SK-N-SH (cell line): ENCODE results near the gene BTBD2.

Experiments
- CTCF ChIP-seq: fragments of 200-600 bp; sonication (generic); IDR thresholded peaks from 2 replicates; pipeline ENCODE4 v1.6.1; 2017; ENCODE audit warnings: antibody characterized with exemption, mild to moderate bottlenecking, moderate library complexity
- JUND ChIP-seq: IDR thresholded peaks from 2 replicates; pipeline ENCODE4 v1.4.0; 2012
- RFX5 ChIP-seq: IDR thresholded peaks from 2 replicates; pipeline ENCODE4 v1.6.1; 2012; ENCODE audit warnings: mild to moderate bottlenecking, improper control_type of control experiment, low read length
- TF ChIP-seq, protein P1 (sequence below): IDR thresholded peaks from 2 replicates; pipeline ENCODE4 v1.6.1; 2012; ENCODE audit warnings: mild to moderate bottlenecking, low read depth, low read length, moderate library complexity

- no peak for TF ChIP-seq RFX5
- TF ChIP-seq JUND = no peak
- no peak for TF ChIP-seq CTCF
- TF ChIP-seq, protein P1, sequence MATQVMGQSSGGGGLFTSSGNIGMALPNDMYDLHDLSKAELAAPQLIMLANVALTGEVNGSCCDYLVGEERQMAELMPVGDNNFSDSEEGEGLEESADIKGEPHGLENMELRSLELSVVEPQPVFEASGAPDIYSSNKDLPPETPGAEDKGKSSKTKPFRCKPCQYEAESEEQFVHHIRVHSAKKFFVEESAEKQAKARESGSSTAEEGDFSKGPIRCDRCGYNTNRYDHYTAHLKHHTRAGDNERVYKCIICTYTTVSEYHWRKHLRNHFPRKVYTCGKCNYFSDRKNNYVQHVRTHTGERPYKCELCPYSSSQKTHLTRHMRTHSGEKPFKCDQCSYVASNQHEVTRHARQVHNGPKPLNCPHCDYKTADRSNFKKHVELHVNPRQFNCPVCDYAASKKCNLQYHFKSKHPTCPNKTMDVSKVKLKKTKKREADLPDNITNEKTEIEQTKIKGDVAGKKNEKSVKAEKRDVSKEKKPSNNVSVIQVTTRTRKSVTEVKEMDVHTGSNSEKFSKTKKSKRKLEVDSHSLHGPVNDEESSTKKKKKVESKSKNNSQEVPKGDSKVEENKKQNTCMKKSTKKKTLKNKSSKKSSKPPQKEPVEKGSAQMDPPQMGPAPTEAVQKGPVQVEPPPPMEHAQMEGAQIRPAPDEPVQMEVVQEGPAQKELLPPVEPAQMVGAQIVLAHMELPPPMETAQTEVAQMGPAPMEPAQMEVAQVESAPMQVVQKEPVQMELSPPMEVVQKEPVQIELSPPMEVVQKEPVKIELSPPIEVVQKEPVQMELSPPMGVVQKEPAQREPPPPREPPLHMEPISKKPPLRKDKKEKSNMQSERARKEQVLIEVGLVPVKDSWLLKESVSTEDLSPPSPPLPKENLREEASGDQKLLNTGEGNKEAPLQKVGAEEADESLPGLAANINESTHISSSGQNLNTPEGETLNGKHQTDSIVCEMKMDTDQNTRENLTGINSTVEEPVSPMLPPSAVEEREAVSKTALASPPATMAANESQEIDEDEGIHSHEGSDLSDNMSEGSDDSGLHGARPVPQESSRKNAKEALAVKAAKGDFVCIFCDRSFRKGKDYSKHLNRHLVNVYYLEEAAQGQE = no peak
Measured at GRCh38 chr19:2058570-2059421, 43.3 kb upstream of the BTBD2 start.
